Caki2 (cell line): ENCODE measurements around the gene WDR86. TPM values are rescaled to one million over a fixed set of nuclear protein-coding genes. Genes with fewer than 3 reads are reported as not detected.
A peak's percentile ranks its signal among the peaks of the same experiment; 100 is the strongest.

Source experiments
- DNase-seq: peaks from one replicate; pipeline ENCODE4 v3.0.0-alpha.2; 2015; ENCODE audit warnings: low read depth
- in situ Hi-C: cut with HindIII; loops from 2 replicates; pipeline ENCODE4 v1.10.0; 2016; ENCODE audit warnings: low sequenced_read_pairs, low pct_unique_long_range_greater_than_20kb, mixed read lengths
- total RNA-seq: library from RNA; depleted of rRNA; stranded (reverse); fragments of >200 nt; shearing (Covaris generic); gene quantifications from 2 replicates; pipeline ENCODE4 v1.2.3, GENCODE V29; 2014; ENCODE audit warnings: low replicate concordance

The WDR86 gene
- total RNA-seq, 1 experiment from 2014 or later, result not detected

DNA sequence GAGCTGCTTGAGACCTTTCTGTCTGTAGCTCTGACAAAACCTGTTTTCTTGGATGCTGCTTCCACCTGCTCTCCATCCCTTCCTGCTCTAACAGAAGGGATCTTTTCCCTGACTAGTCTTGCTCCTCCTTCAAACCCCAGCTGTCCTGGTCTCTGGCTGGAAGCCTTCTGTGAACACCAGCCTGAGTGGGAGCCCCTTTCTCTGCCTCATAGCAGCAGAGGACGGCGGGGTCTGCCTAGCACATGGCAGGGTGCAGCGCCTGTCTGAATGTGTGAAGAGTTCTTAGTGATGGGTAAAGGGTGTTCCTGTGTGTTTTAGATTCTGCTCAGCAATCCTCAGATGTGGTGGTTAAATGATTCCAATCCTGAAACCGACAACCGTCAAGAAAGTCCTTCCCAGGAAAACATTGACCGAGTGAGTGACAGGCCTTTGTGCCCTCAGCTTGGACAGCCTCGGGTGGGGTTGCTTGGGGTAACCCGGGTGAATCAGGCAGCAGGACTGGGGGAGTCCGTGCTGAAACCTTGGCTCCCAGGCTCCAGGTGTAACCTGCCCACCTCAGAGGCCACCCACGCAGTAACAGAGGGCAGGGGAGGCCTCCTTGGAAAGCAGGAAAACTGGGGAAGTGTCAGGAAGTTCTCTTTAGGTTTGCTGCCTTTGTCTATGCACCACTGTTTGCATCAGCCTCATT lies 34.2 kb downstream of the WDR86 start:
- no peak for DNase-seq
- in situ Hi-C loops, result no loop called here

DNA sequence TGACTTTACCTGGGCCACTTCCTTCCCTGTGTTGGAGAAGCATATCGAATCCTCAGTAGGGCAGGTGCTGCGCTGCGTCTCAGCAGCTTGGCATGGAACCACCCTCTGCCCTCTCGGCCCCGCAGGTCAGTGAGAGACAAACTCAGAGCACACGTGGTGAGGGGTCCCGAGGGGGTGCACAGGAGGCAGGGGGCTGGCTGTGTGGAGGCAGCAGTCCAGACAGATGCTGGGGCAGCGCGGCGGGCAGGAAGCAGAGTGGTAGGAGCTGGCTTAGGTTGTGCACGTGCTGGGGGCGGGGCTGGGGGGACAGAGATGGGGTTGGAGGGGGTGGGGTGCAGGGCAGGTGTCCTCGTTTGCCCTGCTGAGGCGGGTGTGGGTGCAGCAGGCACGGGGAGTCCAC lies 35.1 kb downstream of the WDR86 start:
- no peak for DNase-seq
- in situ Hi-C loops, result loop anchor here (25.0 kb wide), 1 partner anchor 363 kb away; no protein-coding TSS in a partner anchor

DNA sequence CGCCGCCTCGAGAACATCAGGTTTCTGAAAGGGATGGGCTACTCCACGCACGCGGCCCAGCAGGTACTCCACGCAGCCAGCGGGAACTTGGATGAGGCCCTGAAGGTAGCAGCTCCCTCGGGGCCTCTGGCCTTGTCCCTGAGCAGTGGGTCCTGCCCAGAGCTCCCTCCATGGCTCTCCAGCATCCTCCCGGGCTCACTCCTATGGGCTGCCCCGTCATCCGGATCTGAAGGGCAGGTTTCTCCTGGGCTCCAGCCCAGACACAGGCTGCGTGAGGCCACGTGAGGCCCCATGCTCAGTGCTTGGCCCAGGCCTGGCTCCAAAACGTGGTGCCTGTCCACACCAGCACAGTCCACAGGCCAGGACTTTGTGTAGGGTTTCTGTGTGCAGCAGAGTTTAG lies 35.7 kb downstream of the WDR86 start:
- no peak for DNase-seq
- in situ Hi-C loops, result loop anchor here (25.0 kb wide), 1 partner anchor 363 kb away; no protein-coding TSS in a partner anchor

DNA sequence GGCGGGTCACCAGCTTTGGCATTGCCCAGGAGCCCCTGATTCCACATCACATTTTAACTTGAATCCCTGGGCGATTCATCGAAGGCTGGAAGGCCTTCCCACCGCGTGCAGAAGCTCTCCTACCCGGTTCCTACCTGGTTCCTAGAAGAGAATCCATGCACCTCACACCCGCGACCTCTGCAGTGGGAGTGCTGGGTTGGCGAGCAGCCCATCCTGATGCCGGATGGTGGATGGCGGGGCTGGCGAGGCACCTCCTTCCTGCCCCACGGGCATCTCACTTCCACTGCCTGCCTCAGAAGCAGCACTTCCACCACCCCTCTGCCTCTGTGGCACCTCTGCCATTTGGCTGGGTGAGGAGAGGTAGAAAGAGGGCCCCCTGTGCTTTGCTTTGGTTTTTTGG lies 36.2 kb downstream of the WDR86 start:
- in situ Hi-C loops, result loop anchor here (25.0 kb wide), 1 partner anchor 364 kb away; no protein-coding TSS in a partner anchor
- no peak for DNase-seq

DNA sequence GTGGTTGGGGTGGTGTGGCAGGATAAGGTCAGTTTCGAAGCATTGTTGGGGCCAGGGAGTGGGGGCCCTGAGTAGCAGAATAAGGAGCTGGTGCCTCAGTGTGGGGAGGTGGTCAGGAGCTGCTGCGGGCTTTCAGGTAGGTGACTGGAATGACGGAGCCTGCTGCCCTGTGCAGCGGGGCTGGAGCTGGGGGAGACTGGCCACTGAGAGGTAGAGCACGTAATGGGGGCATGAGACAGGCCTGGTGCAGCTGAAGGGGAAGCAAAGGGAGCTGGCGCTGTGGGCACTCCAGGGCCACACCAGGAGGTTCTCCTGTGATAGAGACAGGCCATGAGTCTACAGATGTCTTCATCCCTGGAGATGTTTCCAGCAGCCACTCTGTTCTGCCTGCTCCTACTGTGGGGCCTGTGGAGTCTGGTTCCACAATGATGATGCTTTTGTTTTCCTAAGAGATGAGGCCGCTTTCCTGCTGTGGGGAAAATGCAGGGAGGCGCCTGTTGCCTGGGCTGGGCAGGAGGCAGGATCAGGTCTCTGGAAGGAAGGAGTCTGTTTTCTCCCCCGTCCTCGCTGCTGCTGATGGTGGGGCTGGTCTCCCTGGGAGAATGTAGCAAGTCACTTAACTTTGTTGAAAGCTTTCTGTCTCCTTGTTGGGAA lies 37.1 kb downstream of the WDR86 start:
- in situ Hi-C loops, result loop anchor here (25.0 kb wide), 1 partner anchor 365 kb away; no protein-coding TSS in a partner anchor
- DNase-seq, result no peak

DNA sequence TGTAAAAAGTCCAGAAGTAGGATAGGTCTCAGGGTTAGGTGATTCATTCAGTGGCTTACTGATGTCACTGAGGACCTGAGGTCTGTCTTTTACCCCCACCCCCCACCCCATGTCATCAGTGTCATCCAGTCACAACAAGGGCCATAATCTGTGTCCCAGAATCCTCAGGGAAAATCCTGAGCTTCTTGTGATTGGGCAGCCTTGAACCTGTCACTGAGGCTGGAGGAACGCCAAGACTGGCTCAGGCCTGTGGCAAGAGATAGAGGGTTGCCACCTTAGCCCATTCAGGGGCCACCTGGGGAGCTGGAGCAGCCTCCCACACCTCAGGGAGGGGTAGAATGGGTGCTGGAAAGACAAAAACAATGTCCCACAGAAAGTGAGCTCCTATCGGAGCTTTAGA lies 38.6 kb downstream of the WDR86 start:
- no peak for DNase-seq
- in situ Hi-C loops, result loop anchor here (25.0 kb wide), 1 partner anchor 366 kb away; no protein-coding TSS in a partner anchor

DNA sequence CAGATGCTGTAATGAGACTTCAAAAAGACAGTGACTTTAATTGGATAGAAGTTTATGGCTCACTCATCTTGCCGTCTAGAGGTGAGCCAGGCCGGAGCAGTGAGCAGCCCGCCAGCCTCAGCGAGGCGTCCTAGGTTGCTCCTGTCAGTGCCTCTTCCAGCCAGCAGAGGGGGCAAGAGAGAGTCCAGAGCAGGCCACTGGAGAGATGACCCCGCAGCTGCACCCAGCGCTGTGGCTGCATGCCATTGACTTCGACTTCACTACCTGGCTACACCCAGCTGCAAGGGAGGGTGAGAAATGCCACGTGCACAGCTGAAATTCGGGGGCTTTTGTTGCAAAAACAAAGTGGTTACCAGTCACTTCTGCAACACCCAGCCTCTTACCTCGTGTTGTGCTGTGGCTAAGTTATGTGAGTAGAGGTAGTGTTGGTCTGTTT lies 41.7 kb downstream of the WDR86 start:
- in situ Hi-C loops, result loop anchor here (25.0 kb wide), 1 partner anchor 369 kb away; no protein-coding TSS in a partner anchor
- peak; percentile 76 for DNase-seq

DNA sequence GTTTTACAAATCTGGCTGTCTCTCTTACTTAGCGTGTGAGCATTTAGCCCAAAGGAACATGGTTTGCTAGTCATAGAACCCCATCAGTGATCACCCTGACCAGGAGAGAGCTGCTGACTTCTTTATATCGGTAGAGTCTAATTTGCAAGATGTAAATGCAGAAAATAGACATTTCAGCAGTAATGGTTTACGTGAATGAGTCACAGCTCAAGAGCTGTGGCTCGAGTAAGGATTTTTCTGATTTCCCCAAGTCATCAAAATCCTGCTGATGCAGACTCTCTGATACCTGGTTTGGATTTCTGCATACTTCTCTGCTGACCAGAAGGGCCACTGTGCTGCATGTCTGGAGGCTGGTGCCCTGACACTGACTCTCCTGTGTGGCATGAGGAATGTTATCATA lies 42.6 kb downstream of the WDR86 start:
- DNase-seq, result no peak
- in situ Hi-C loops, result loop anchor here (25.0 kb wide), 1 partner anchor 370 kb away; no protein-coding TSS in a partner anchor

DNA sequence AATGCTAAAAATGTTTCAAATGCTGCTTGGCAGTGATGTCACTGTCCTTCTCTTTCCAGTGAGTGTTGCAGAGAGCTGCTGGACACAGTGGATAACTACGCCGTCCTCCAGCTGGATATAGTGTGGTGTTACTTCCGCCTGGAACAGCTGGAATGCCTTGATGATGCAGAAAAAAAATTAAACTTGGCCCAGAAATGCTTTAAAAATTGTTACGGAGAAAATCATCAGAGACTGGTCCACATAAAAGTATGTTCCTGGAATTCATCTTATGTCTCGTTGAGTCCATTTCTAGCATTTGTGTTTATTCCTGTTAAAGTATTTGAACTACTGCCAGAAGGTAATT lies 43.0 kb downstream of the WDR86 start:
- in situ Hi-C loops, result loop anchor here (25.0 kb wide), 1 partner anchor 370 kb away; no protein-coding TSS in a partner anchor
- DNase-seq, result no peak

DNA sequence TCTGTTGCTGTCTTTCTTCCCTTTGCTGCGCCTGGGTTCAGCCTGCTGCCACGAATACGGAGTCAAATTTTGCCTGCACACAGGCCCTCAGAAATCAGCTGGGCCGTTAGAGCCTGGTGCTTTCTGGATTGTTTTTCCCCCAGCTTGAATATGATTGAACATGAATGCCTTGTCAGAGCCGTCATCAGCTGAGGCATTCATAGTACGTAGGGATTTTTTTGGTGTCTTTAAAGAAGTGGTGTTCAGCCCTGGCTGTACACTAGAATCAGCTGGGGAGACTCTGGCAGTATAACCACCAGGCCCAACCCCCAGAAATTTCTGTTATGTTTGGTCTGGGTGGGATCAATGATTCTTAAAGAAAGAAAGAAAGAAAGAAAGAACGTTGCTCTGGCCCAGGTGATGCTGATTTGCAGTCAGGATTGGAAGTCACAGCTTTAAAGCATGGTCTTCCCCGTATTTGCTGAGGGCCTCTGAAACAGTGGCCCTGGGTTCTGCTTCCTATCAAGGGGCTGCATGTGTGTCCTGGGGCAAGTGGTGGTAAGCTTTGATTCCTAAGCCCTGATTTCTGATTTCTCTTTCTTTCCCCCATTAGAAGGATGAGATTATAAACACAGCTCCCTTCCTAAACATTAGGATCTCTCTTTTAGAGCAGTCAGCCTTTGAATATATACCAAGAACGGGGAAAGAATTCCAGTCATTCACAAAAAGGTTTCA lies 43.5 kb downstream of the WDR86 start:
- in situ Hi-C loops, result loop anchor here (25.0 kb wide), 1 partner anchor 371 kb away; no protein-coding TSS in a partner anchor
- no peak for DNase-seq

DNA sequence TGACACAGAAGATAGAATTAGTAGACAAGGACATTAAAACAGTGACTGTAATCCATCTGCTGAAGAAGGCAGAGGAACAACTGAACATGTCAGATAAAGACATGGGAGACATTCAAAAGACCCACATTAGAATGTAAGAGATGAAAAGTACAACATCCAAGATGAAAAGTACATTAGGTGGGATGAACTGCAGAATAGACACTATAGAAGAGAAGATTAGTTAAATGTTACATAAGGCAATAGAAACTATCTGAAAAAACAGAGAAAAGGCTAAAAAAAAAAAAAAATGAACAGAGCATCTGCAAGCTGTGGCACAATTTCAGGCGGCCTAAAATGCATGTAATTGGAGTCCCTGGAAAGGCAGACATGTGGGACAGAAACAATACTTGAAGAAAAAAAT lies 46.7 kb downstream of the WDR86 start:
- no peak for DNase-seq

DNA sequence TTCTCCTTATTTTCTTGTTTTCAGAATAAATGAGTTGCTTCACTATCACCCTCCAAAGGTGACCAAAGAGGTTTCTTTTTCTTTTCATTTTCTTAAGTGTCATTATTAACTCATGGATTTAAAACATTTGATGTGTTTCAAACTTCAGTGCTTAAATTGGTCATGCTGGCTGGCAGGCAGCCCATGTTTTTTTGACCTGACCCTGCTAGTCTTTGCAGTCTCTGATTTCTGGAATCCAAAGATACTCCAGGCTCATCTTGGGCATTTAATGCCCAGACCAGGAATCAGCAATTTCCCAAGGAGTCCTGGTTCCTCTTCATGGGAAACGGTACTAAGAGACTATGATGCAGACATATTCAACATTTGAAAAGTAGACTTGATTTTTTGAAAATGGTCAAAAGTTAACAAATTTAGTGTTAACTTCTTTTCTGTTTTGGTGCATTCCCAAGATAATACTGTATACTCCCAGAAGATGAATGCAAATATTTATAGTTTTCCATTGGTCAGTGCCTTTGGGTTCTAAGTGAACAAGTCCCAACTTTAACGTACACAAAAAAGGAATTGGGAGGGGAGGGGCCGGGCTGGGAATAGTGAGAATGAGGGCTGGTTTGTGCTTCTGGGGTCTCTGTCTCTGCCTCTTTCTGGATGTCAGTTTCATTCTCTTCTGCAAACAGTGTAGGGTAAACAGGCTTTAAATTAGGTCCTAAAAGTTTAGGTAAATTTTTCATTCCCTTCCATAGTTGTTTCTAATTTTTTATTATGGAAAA lies 48.5 kb downstream of the WDR86 start:
- in situ Hi-C loops, result loop anchor here (25.0 kb wide), 1 partner anchor 376 kb away; no protein-coding TSS in a partner anchor
- no peak for DNase-seq

More for the DNA sequence above, 46.7 kb downstream of the WDR86 start:
- in situ Hi-C loops, result loop anchor here (25.0 kb wide), 1 partner anchor 374 kb away; no protein-coding TSS in a partner anchor

DNA sequence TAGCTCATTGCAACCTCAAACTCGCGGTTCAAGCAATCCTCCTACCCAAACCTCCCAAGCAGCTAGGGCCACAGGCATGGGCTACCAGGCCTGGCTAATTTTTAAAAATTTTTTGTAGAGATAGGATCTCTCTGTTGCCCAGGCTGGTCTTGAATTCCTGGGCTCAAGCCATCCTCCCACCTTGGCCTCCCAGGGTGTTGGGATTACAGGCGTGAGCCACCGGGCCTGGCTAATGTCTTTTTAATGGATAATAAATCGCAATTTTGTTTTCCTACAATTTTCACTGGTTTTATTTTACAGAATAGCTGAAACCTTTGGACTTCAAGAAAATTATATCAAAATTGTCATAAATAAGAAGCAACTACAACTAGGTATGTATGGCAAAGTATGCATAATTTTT lies 57.3 kb downstream of the WDR86 start:
- DNase-seq, result no peak
- in situ Hi-C loops, result loop anchor here (25.0 kb wide), 1 partner anchor 385 kb away; no protein-coding TSS in a partner anchor

DNA sequence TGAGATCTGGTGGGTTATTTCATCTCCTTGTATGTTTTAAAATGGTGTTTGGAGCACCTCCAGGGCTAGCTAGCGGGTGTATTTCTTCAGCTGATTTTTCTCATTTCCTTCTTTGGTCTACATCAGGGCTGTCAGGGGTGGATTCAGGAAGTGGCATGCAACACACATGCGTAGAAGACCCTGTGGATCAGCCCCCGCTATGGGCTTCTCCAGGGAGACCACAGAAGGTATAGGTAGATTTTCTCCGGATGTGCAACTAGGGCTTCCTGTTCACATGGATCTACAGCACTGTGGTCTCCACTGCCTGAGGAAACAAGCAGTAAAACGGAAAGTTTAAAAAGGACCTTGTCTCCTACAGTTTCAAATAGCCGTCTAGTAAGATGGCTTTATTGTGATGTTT lies 57.9 kb downstream of the WDR86 start:
- in situ Hi-C loops, result loop anchor here (25.0 kb wide), 1 partner anchor 385 kb away; no protein-coding TSS in a partner anchor
- no peak for DNase-seq

DNA sequence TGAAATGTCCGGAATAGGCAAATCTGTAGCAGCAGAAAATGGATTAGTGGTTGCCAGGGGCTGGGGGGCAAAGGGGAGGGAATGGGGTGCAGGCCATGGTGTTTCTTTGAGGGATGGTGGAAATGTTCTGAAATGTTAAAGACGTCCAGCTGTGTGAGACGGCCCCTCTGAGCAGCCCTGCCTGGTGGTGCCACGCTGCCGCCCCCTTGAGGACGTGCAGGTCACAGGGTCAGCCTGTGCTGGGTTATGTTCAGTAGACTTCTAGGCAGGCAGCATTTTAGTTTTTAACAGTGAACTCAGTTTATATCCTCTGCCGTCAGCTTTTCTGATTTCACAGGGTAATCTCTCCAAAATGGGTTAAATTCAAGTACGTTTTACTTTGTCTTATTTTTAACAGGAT lies 58.8 kb downstream of the WDR86 start:
- in situ Hi-C loops, result loop anchor here (25.0 kb wide), 1 partner anchor 386 kb away; no protein-coding TSS in a partner anchor
- no peak for DNase-seq

DNA sequence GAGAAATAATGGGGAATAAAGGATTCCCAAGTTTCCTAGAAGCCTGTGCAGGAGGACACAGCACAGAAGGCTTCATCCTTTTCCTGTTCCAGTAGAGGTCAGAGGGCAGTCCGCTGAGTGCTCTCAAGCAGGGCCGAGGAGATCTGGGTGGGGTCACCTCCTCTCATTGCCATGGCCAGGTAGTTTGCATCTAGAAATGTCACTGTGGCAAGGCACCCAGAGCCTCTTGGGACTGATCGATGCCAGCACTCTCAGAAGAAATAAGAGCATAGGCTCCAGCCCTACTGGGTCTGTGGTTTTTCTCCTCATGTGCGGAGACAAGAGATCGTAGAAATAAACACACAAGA lies 60.4 kb downstream of the WDR86 start:
- in situ Hi-C loops, result no loop called here
- no peak for DNase-seq

DNA sequence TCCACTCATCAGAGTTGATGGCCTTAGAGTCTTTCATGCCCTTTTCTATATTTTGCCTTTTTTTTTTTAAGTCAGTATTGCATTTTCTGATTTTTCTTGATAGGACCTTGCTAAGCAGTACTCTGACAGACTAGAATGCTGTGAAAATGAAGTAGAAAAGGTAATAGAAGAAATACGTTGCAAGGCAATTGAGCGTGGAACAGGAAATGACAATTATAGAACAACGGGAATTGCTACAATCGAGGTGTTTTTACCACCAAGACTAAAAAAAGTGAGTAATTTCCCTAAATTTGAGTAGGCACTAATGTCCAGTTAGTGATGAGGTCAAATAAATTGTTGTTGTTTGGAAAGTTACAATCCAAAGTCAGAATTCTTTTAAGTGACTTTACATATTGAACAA lies 60.9 kb downstream of the WDR86 start:
- DNase-seq, result no peak

DNA sequence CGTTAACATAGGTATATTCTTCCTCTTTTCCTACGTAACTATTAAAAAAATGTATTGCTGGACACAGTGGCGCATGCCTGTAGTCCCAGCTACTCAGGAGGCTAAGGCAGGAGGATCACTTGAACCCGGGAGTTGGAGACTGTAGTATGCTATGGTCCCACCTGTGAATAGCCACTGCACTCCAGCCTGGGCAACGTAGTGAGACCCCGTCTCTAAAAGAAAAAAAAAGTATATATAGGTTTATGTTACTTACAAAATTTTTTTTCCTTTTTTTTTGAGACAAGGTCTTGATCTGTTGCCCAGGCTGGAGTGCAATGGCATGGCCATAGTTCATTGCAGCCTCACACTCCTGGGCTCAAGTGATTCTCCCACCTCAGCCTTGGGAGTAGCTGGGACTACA lies 62.6 kb downstream of the WDR86 start:
- no peak for DNase-seq
- in situ Hi-C loops, result no loop called here

More for the DNA sequence above, 60.9 kb downstream of the WDR86 start:
- in situ Hi-C loops, result no loop called here
